GM18909 (cell line): Measurements from ENCODE around the gene OR2A14.
A peak's percentile ranks its signal among the peaks of the same experiment; 100 is the strongest.
"Not testable (repeated sequence)": the region's sequence is repeated elsewhere in the genome, so short reads cannot be mapped to it uniquely, and the experiment has no call there.

Experiments used
- ATAC-seq: cut with Tn5 transposase; IDR thresholded peaks from one replicate; pipeline ENCODE4 v1.9.1; 2021; ENCODE audit warnings: mild to moderate bottlenecking; ENCODE audit not compliant: unreplicated experiment, poor library complexity

OR2A14 gene

DNA sequence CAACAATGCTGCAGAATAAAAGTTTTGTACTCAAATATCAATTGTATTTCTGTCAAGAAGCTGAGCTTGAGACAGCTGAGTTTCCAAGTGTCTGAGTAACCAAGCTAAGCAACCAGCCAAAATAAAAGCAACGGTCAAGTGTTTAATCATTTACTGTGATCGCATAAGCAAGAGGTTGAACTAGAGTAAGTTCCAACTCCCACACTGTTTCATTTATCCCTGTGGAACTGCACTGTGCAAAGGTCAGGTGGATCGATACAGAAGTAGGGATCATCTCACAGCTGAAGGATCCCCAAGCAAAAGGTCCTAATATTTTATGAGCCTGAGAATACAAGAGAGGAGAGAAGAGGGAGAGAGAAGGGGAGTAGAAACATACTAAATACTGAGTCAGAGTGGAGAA, 21.4 kb downstream of the OR2A14 start:
- ATAC-seq: no peak

GRCh38 chr7:144148224-144148827, 25.4 kb downstream of the OR2A14 start:
- ATAC-seq: no peak

DNA sequence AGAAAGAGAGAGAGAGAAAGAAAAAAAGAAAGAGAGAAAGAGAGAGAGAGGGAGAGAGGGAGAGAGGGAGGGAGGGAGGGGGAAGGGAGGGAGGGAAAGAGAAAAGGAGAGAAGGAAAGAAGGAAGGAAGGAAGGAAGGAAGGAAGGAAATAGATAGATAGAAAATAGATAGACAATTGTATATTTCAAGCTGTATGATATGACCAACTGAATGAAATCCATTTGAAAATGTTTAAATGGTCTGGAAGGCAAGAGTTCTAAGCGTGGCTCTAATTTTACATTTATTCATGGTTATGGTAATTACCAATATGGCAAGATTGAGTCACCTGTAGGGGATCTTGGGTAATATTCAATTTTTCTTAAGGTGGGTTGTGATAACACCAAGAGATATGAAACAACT, 35.9 kb downstream of the OR2A14 start:
- no peak for ATAC-seq

GRCh38 chr7:144164784-144165183, 41.8 kb downstream of the OR2A14 start:
- no peak for ATAC-seq

DNA sequence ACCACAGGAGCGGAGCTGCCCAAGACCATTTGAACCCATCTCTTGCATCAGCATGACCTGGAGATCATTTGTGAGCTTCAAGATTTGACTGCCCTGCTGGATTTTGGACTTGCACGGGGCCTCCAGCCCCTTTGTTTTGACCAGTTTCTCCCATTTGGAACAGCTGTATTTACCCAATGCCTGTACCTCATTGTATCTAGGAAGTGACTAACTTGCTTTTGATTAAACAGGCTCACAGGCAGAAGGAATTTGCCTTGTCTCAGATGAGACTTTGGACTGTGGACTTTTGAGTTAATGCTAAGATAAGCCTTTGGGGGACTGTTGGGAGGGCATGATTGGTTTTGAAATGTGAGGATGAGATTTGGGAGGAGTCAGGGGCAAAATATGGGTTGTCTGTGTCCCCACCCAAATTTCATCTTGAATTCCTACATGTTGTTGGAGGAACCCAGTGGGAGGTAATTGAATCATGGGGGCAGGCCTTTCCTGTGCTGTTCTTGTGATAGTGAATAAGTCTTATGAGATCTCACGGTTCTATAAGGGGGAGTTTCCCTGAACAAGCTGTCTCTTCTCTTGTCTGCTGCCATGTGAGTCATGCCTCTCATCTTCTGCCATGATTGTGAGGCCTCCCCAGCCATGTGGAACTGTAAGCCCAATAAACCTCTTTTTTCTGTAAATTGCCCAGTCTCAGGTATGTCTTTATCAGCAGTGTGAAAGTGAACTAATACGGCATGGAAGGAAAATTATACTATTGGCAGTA, 48.8 kb downstream of the OR2A14 start:
- not testable (repeated sequence) for ATAC-seq

DNA sequence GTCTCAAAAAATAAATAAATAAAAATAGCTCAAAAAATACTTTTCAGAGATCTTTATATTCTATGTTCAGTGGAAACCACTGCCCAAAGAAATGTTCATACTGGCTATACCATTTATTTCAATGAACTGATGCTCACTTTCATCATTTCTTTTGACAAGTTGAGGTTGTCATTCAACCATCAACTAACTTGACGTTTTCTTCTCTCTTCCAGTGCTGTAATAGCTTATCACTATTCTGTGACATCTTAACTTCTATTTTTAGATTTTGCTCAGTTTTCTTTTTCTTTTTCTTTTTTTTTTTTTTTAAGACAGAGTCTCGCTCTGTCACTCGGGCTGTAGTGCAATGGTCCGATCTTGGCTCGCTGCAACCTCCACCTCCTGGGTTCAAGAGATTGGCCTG, 51.6 kb downstream of the OR2A14 start:
- no peak for ATAC-seq

DNA sequence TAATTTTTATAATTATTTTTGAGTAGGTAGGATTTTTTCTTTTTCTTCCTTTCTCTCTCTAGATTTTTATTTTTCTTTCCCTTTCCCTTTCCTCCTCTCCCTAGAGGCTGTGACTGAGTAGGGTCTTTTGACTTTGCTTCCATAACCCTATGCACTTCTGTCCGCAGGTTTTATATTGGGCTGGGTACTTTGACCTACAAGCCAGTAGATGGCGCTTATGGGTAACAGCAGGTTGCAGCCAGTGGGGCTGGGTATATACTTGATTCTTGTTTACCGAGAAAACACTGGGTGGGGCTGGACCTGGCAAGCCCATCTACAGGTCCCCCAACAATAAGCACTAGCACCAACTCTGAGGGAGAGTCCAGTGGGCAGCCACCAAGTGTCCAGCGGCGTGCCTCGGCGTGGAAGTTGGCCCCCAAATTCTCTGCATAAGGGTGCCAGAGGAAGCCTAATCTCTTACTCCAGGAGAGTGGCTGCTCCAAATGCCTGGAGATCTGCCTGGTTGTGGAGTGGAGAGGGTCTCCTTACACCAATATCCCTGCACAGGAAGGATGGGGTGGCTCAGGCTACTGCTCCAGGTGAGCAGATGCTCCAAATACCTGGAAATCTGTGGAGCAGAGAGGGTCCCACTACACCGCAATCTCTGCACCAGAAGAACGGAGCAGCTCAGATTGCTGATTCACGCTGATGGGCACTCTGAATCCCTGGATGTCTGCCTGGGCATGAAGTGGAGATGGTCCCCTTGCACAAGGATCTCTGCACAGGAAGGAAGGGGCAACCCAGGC, 55.6 kb downstream of the OR2A14 start:
- ATAC-seq: peak; percentile 96

GRCh38 chr7:144179165-144179479, 56.1 kb downstream of the OR2A14 start:
- ATAC-seq: peak; percentile 4
